ENCODE measurements around the gene BRPF3.
"Not testable (repeated sequence)": the region's sequence is repeated elsewhere in the genome, so short reads cannot be mapped to it uniquely, and the experiment has no call there.

BRPF3 gene

DNA sequence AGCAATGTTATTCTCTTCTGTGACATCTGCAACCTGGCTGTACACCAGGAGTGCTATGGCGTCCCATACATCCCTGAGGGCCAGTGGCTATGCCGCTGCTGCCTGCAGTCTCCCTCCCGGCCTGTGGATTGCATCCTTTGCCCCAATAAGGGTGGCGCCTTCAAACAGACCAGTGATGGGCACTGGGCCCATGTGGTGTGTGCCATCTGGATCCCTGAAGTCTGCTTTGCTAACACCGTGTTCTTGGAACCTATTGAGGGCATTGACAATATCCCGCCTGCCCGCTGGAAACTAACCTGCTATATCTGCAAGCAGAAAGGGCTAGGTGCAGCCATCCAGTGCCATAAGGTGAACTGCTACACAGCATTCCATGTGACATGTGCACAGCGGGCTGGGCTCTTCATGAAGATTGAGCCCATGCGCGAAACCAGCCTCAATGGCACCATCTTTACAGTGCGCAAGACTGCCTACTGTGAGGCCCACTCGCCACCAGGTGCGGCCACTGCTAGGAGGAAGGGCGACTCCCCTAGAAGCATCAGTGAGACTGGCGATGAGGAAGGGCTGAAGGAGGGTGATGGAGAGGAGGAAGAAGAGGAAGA lies 4.6 kb downstream of the BRPF3 start:
- DNase-seq, result no peak

DNA sequence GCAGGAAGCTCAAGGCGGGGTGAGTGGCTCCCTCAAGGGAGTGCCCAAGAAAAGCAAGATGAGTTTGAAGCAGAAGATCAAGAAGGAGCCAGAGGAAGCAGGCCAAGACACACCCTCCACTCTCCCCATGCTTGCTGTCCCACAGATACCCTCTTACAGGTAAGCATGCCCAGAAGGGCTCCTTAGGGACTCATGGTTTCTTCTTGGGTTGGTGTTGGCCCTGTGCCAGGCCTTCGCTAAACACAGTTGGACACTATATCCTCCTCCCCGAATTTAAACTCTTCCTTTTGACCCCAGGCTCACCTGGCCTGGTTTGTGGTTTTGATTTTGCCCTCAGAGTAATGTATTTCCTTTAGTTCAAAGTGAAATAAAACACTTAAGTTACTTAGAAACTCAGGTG lies 5.1 kb downstream of the BRPF3 start:
- DNase-seq, result no peak

GRCh38 chr6:36202101-36202500 lies 5.6 kb downstream of the BRPF3 start:
- no peak for DNase-seq

DNA sequence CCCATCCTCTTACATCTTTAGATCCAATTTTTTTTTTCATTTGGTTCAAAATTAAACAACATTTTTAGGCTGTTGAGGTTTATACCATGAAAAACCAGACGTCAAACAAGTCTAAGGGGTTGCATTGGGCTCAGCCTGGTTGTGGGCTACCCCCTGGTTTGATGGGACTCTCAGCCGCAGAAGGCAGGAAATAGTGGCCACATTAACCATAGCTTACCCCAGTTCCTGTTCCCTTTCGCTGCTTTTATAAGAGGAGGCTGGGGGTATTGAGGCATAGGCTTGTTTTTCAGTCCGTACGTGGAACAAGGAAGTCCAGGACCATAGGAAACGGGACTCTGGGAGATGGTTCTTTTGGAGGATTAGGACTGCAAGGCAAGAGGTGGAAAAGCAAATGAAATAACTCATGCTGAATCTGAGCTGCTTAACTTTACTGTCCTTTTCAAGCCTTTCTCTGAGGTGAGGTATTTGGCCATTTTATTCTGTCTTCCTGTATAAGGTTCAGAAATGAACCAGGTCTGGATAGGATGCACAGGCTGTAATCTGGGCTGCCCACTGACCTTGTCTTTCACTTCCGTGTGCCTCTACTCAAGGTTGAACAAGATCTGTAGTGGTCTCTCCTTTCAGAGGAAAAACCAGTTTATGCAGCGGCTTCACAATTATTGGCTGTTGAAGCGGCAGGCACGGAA lies 7.7 kb downstream of the BRPF3 start:
- no peak for DNase-seq

GRCh38 chr6:36207155-36207554 lies 10.6 kb downstream of the BRPF3 start:
- DNase-seq, result no peak

DNA sequence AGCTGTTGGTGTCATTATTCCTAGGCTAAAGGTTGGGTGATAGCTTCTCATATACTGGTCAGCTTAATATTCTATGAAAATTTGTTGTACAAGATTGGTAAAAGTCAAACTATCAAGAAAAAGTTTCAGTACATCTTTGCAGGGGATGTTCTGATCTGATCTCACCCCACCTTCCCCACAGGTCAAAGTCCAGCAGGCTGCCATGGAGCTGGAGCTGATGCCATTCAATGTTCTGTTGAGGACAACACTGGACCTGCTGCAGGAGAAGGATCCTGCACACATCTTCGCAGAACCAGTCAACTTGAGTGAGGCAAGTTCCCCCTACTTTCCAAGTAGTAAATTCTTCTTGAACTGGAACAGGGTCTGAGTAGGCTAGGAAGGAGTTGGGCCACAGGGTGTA lies 13.1 kb downstream of the BRPF3 start:
- no peak for DNase-seq

DNA sequence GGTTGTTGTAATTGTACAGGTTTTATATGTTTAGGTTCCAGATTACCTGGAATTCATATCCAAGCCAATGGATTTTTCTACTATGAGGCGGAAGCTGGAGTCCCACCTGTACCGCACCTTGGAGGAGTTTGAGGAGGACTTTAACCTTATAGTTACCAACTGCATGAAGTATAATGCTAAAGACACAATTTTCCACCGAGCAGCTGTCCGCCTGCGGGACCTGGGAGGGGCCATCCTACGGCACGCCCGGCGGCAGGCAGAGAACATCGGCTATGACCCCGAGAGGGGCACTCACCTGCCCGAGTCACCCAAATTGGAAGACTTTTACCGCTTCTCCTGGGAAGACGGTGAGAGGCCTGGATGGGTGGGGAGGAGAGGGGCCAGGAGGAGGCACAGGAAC lies 13.6 kb downstream of the BRPF3 start:
- no peak for DNase-seq

GRCh38 chr6:36210886-36211595 lies 14.5 kb downstream of the BRPF3 start:
- DNase-seq, result no peak

GRCh38 chr6:36216559-36216958 lies 20.0 kb downstream of the BRPF3 start:
- no peak for DNase-seq

GRCh38 chr6:36217188-36217587 lies 20.6 kb downstream of the BRPF3 start:
- no peak for DNase-seq

GRCh38 chr6:36217946-36218345 lies 21.4 kb downstream of the BRPF3 start:
- DNase-seq, result no peak

- DNase-seq, result not testable (repeated sequence)
Observed at GRCh38 chr6:36218516-36218915, 22.0 kb downstream of the BRPF3 start.

GRCh38 chr6:36219081-36219480 lies 22.5 kb downstream of the BRPF3 start:
- no peak for DNase-seq

DNA sequence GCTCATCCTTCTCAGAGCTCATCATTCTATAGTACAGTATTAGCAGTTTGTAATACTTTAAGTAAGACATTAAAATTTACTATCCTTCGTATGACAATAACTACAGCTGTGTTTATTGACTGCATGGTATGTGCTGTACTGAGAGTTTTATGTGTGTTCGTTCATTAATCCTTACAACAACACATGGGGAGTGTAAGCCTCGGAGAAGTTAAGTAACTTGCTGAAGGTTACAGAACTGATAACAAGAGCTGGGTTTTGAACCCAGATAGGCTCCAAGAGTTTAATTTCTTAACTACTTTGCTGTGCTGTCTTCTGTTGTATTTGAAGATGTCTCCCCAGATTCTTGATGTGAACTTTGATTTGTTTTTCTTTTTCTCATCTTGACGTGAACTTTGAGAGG lies 23.7 kb downstream of the BRPF3 start:
- no peak for DNase-seq

DNA sequence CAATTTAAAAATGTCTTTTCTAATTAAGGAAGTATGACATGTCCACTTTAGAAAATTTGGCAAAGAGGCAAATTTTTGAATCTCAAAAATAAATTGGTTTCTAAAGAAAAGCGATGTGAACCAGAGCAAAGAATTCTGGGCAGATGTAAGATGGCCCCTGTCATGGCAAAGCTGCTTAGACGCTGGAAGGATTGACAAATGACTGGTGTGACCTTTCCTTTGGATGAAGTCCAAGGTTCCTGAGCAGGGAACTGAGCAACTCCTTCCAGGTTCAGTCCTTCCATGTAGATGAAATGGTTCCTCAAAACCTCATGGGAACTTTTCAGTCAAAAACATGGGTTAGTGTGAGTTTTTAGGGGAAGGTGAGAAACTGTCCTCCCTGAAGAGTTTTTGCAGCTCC lies 25.1 kb downstream of the BRPF3 start:
- DNase-seq, result no peak

DNA sequence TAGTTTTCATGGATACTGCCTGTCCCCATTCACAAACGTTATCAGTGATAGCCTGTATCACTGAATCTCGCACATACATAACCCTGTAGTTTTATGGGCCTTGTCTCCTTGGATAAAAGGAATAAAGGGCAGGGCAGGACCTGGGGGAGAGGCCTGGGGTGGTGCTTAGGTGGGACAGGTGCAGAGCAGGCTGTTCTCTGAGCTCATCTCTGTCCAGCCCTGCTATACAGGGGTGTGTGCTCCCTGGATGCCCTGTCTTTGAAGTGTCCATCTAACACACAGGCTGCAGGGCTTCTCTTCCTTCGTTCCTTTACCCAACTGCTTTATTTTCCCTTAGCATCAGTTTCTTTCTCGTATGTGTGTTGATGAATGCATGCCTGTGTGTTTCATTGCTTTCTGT lies 26.4 kb downstream of the BRPF3 start:
- DNase-seq, result no peak

DNA sequence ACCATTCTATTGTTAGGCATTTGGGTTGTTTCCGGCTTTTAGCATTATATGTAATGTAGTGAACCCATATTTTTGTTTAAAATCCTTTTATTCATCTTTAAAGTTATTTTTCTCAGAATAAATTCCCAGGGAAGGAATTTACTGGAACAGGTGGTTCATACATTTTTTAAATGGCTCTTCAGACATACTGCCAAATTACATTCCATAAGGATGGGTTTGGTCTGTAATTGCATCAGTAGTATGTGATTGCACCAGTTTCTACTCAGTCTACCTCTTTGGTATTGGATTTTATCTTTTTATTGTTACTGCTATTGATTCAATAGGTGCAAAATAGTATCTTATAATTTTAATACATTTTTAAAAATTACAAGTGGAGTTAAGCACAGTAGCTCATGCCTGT lies 27.2 kb downstream of the BRPF3 start:
- no peak for DNase-seq

- no peak for DNase-seq
Observed at GRCh38 chr6:36224918-36225461, 28.4 kb downstream of the BRPF3 start.

- DNase-seq, result no peak
Observed at GRCh38 chr6:36226438-36227047, 30.0 kb downstream of the BRPF3 start.

DNA sequence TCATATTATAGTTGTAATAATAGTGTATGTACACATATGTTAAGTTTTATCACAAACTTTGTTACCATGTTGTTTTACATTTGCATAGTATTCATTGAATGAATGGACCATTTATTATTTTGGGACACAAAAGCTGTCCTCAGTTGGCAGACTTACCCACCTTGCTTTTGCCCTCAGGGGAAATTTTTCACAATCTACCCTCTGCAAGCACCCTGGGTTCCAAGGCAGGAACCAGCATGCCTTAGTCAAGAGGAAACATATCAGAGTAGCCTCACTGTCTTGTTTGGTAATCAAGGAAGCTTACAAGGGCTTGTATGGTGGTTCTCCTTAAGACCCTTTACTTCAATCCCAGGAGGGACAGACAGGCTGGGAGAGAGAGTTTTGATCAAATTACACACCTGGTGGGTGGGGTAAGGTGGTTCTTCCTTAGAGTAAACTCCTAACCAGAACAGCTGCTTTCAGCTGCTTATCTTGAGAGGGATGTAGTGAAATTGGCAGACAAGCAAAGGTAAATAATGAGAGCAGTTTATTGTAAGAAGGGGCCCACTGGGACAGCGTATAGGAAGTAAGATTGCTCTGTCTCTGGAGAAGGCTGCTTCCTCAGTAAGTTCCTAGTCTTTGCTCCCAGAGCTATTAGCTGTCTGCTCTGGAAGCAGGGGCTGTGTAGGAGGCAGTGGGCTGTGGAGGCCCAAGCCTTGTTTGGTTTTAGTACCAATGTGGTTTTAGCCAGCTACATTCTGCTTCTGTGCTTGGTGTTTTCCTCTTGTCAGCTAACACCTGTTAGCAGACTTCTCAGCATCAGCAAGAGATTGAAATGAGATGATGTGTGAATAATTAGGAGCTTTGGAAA lies 31.1 kb downstream of the BRPF3 start:
- no peak for DNase-seq

DNA sequence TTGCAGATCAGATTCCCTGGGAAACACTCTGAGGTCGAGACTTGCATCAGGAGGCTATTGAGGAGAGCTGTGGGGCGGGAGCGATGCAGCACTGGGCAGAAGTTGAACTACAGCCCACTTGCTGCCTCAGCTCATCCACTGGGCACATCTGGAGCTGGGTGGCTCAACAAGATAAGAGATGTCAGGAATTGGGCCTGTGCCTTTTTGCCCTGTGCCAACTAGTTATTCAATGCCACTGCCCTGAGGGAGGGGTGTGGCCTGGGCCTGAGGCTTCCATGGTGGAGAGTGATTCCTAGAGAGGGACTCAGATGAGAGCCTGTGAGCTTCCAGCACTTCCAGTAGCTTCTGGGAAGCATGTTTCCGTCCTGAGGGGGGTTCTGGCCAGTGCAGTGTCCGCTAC lies 32.7 kb downstream of the BRPF3 start:
- DNase-seq, result no peak

DNA sequence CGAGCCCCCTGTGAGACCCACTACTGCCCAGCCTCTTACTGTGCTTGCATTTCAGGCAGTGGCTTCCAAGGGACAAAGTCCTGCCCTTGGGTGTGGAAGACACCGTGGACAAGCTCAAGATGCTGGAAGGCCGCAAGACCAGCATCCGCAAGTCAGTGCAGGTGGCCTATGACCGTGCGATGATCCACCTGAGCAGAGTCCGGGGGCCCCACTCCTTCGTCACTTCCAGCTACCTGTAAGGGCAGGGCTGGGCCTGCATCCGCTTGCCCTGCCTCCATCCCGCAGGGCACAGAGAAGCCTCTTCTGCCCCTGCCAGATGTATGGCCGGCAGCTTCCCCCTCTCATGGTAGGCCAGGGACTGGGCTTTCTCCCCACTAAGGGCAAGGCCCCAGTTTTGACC lies 33.8 kb downstream of the BRPF3 start:
- DNase-seq, result no peak

DNA sequence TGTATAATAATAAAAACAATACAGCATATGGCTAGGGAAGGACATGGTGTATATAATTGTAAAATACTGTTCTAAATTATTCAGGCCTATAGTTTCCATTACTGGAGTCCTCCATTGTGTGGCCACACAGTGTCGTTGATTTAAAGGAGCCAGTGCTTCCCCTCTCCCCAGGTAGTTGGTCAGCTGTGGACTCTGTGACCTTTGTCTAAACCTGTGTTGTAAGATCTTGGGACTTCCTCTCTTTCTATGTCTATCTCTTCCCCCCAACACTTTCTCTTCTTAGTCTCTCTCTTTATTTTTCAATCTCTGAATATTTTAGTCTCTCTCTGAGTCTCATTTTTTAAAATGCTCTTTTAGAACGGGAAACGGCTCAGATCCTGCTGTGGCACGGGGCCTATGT lies 35.6 kb downstream of the BRPF3 start:
- no peak for DNase-seq

Measured in NCI-H2107 (cell line).